ENCODE results near the gene PLA2G4B.

Gene PLA2G4B

GRCh38 chr15:41872166-41872747, 33.6 kb downstream of the PLA2G4B start:
- DNase-seq = no peak

GRCh38 chr15:41873711-41874110, 35.1 kb downstream of the PLA2G4B start:
- DNase-seq = no peak

- DNase-seq = no peak
These were observed 36.1 kb downstream of the PLA2G4B start for GRCh38 chr15:41874736-41875135.

- DNase-seq = no peak
These were observed 37.4 kb downstream of the PLA2G4B start for GRCh38 chr15:41876007-41876406.

GRCh38 chr15:41876689-41877088, 38.0 kb downstream of the PLA2G4B start:
- no peak for DNase-seq

GRCh38 chr15:41877631-41878354, 39.1 kb downstream of the PLA2G4B start:
- DNase-seq = no peak

- peak; percentile 45 for DNase-seq
These were observed 39.7 kb downstream of the PLA2G4B start for GRCh38 chr15:41878355-41878699.

- DNase-seq = no peak
These were observed 40.7 kb downstream of the PLA2G4B start for GRCh38 chr15:41879321-41879845.

GRCh38 chr15:41880156-41880877, 41.7 kb downstream of the PLA2G4B start:
- DNase-seq = no peak

- DNase-seq = no peak
These were observed 42.4 kb downstream of the PLA2G4B start for GRCh38 chr15:41881086-41881485.

GRCh38 chr15:41881550-41881919, 42.9 kb downstream of the PLA2G4B start:
- DNase-seq = no peak

- DNase-seq = peak; percentile 42
These were observed 43.5 kb downstream of the PLA2G4B start for GRCh38 chr15:41881920-41882688.

- no peak for DNase-seq
These were observed 44.2 kb downstream of the PLA2G4B start for GRCh38 chr15:41882689-41883483.

GRCh38 chr15:41883484-41883825, 44.8 kb downstream of the PLA2G4B start:
- DNase-seq = no peak

GRCh38 chr15:41884458-41884857, 45.8 kb downstream of the PLA2G4B start:
- no peak for DNase-seq

GRCh38 chr15:41885321-41885720, 46.7 kb downstream of the PLA2G4B start:
- DNase-seq = no peak

- DNase-seq = no peak
These were observed 47.2 kb downstream of the PLA2G4B start for GRCh38 chr15:41885841-41886240.

- DNase-seq = no peak
These were observed 48.1 kb downstream of the PLA2G4B start for GRCh38 chr15:41886741-41887140.

- no peak for DNase-seq
These were observed 48.5 kb downstream of the PLA2G4B start for GRCh38 chr15:41887161-41887560.

- DNase-seq = no peak
These were observed 49.2 kb downstream of the PLA2G4B start for GRCh38 chr15:41887893-41888292.

GRCh38 chr15:41888662-41889253, 50.1 kb downstream of the PLA2G4B start:
- no peak for DNase-seq

Measured in femur (tissue), 1 donor.